ENCODE results near the gene ALDH3A2.

DNA sequence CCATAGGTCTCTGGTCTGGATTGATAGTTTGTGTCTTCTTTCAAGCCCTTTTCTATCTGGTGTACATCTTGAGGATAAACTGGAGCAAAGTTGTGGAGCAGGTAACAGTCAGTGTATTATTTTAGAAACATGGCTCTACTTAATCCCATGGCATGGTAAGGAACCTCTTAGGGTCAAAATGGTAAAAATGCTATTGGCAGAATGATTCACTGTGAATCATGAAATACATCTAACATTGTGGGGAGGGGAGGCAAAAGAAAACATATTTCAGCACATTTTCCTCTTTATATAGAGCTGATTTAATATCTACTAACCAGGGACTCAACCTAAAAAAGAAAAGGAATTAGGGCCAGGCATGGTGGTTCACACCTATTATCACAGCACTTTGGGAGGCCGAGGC, 17.9 kb upstream of the ALDH3A2 start:
- no peak for TF ChIP-seq EZH2 (IDR thresholded peaks at IDR 0.05; ENCODE audit: insufficient read depth, poor library complexity, severe bottlenecking)
- no peak for TF ChIP-seq EZH2phosphoT487 (IDR thresholded peaks at IDR 0.05; ENCODE audit: insufficient read depth, low read depth)

Measured in GM23248 (cell line).